Mucosa of gallbladder (tissue), 1 donor: ENCODE measurements around the gene RERE. TPM values are rescaled to one million over a fixed set of nuclear protein-coding genes. Genes with fewer than 3 reads are reported as not detected.
A peak's percentile ranks its signal among the peaks of the same experiment; 100 is the strongest.

ENCODE experiments used
- DNase-seq: peaks from one replicate; pipeline ENCODE4 v3.0.0-alpha.2; 2020; ENCODE audit warnings: low spot score
- total RNA-seq: library from RNA; stranded (reverse); gene quantifications from one replicate; pipeline ENCODE4 v1.2.1, GENCODE V29; 2021
- donor health status: DM: no; HTN: no; CAD: no.

Gene RERE
- total RNA-seq, 1 donor from 2014 or later: 134 TPM

- no peak for DNase-seq
Measured at GRCh38 chr1:8544644-8545043, 272.8 kb downstream of the RERE start.

- DNase-seq: no peak
Measured at GRCh38 chr1:8543965-8544364, 273.5 kb downstream of the RERE start.

GRCh38 chr1:8541961-8542521 lies 275.4 kb downstream of the RERE start:
- DNase-seq: no peak

- DNase-seq: no peak
Measured at GRCh38 chr1:8540971-8541370, 276.5 kb downstream of the RERE start.

DNA sequence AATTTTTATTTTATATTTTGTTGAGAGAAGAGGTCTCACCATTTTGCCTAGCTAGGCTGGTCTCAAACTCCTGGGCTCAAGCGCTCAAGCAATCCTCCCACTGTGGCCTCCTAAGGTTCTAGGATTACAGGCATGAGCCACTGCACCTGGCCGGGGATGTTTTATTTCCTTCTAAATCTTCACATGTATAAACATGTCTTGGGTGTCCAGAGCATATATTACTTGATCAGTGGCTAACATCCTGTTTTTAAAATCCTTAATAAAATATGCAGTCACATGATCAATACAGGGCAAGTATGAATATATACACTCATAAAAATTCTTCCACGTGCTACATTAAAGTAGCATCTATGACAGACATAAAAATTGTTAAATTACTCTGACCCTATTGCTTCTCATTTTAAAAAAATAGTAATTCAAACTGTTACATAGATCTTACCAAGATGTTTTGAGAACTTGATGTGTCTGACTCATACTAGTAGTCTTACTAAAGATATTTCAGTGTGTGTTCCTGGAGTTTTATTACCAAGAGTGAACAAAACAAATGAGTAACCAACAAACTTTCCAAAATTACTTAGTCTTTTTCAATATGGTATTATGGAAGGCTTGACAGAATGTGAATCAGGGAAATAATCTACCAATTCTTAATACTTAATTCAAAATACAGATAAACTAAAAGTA lies 277.0 kb downstream of the RERE start:
- no peak for DNase-seq

DNA sequence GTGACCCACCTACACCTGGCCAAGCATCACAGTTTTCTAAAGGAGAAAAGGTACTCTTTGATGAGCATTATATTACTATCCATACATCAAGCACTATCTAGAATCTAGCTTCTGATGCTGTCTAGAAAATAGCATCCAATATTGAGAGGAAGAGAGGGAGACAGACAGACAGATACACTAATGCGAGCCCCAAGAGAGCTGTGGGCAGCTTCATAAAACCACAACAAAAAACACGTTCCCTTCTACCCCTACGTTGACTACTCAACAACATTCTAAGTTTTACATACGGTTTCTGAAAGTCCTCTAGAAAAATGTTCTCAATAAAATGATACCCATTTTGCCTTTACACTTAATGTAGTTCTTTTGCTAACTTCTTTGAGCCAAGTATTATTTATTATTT lies 277.8 kb downstream of the RERE start:
- DNase-seq: no peak

DNA sequence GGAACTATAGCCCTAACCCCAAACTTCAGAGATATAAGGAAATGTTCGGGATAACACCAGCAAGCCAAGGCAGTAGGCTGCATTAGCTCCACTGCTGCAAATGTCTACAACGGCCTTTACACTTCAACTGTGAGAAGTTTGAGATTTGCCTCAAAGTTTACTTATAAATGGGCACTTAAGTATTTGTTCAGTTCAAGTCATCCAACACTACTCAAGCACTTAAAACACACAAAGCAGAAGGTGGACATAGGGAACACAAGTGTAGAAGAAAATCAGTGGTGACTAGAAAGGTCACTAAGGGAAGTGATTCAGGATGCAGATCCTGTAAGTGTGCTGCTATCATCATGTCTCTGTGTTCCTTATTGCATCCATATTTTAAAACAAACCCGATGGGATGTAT lies 278.9 kb downstream of the RERE start:
- no peak for DNase-seq

DNA sequence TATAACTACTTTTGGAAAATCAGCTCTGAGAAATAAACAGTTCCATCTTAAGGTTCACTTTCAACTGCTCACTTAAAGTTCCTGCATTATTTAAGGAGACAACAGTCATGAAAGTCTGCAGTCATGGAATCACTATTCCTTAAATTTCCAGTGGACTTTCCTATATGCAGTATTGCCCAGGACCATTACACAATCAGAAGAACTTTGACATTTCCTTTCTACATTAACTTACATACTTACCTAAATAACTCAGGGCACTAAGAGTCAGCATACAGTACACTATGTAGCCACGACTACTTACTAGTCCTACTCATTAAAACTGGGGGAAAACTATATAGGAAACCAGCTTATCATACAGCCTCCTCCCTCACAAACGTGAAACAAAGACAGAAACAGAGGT lies 279.4 kb downstream of the RERE start:
- DNase-seq: no peak

GRCh38 chr1:8536515-8536914 lies 280.9 kb downstream of the RERE start:
- DNase-seq: no peak

DNA sequence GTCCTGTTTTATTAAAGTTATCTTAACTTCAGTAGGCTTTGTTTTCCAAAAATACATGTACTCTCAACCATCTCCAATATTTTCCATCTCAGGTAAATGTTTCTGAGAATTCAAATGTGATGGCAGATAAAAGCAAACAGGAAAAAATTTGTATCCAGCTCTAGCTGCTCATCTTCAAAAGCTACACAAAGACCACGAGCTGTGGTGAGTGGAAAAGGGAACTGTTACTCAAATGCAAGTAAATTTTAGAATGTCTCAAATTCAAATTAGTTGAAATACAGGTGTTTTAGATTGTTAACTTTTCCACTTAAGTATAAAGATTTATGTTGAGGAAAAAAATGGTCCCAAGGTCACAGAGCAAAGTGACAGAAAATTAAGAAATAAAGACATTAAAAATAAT lies 283.5 kb downstream of the RERE start:
- DNase-seq: no peak

GRCh38 chr1:8533124-8533523 lies 284.3 kb downstream of the RERE start:
- DNase-seq: no peak

- DNase-seq: no peak
Measured at GRCh38 chr1:8529901-8530300, 287.5 kb downstream of the RERE start.

GRCh38 chr1:8527941-8528340 lies 289.5 kb downstream of the RERE start:
- DNase-seq: no peak

DNA sequence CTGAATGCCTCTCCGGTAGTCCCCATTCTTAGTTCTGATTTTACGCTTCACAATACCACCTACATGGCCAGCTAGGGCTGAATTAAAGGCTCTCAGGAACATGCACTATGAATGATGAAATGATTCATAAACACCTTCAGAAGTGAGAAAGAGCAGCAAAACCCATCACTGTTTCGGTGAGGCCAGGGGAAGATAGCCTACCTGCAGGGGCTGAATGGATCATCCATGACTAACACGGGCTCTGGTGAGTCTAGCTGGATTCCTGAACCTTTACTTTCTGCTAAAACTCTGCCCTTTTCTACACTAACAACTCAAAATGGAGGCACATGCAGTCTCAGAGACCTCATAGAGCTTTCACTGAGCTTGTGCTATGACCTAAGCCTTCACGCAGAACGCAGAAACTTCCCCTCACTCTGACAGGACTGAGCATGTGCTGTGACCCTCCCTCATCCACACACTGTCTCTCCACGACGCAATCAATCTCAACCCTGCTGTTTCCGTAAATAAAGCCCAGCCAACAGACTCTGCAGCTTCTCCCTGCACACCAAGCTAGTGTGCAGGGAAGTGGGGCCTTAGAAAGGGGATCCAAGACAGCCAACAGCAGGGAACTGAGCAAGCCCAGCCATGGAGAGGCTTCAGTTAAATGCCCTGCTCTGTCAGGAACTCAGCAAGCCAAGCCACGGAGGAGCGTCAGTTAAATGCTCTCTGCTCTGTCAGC lies 291.7 kb downstream of the RERE start:
- peak; percentile 92 for DNase-seq

DNA sequence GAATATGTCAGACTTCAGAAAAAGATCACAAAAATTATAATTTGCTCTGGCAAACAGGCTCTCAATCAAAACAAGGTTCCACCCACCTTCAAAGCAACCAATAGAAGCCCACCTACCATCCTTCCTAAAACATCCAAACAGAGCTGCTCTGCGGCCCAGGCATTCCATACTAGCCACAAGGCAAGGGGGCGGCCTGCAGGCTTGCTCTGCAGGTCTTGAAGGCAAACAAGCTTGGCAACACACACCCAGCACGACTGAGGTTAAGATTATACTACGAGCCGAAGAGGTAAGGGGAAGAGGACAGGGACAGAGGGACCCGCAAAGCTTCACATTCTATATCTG lies 292.3 kb downstream of the RERE start:
- DNase-seq: no peak

DNA sequence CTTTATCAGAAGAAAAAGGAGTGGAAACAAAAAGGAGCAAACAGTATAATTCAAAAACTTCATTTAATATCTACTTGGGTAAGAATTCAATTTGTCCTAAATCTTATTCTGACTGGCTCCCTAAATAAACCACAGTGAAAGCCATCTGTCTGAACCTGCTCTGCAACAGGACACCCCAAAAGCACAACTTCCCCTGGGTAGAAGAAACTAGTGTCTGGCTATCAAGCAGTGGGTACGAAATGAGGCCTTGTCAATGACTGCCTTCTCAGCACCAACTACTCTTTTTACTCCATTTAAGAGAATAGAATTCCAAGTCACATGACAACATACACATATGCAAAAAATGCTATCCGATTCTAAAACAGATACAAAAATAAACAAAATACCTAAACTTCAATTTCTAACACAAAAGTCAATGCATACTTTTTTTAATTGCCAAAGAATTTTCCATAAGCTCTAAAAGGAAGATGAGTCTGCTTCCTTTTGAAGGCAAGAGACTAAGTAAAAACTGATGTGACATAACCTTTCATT lies 292.7 kb downstream of the RERE start:
- no peak for DNase-seq

DNA sequence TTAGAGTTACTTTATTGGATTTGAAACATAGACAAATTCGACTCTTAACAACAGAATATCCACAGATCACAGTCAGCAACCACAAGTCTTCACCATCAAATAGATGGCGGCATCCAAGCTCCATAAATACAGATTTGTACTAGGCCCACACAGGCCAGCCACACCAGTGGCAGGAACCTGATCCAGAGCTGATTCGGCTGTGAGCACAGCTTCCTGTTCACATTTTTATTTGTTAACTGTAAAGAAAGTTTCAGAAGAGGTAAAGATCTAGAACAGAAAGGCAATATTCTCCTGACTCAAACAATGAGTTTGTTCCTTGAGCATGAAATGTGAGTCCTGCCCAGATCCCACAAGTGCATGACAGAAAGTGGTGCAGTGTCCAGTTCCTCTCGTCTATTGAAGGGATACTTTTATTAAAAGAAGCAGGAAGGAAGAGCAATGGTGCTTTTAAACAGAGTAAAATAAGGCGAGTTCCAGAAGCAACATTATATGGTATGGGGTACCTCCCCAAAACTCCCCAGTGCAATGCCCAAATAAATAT lies 293.7 kb downstream of the RERE start:
- no peak for DNase-seq

DNA sequence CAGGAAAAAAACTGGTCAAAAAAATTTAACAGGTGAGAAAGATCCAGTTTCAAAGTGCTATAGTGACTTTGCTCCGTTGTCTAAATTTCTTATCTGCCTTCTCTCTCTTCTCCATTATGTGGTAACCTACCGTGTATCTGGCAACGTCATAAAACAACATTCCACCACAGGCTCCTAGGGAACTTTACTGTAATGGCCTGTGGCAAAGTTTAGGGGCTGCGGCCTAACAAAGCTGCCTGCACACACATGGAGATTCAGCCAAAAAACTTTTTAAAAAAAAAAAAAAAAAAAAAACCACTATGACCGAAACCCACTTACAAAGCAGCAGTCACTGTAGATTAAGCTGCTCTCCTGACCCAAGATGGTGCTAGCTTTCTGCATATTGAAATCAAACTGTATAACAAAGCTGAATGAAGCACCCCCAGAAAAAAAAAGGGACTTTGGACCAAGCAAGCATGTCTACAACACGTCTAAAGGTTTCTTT lies 296.9 kb downstream of the RERE start:
- no peak for DNase-seq

- DNase-seq: no peak
Measured at GRCh38 chr1:8519167-8519566, 298.3 kb downstream of the RERE start.

DNA sequence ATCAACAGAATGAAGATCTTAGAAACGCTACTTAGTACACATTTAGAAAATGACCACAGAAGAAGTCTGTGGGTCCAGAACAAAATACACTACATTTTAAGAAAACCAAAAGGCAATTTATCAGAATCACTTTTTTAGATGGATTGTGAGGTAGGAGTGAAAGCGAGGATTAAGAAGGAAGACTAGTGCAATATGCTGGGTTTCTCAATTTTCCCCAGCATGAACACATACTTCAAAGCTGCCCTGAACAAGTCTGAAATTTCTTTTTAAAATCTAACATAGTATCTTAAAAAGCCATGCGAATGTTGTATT lies 299.0 kb downstream of the RERE start:
- DNase-seq: no peak

GRCh38 chr1:8517661-8518489 lies 299.6 kb downstream of the RERE start:
- DNase-seq: no peak
